Smooth muscle cell (in vitro differentiated cells): Measurements from ENCODE around the gene SRPX2. TPM values are rescaled to one million over a fixed set of nuclear protein-coding genes. Genes with fewer than 3 reads are reported as not detected.

Experiments used
- DNase-seq: peaks from one replicate; lab custom pipeline; 2025; ENCODE audit not compliant: unreplicated experiment; lab: John Stamatoyannopoulos, UW
- H2AFZ ChIP-seq: fragments of 200-600 bp; sonication (generic); 2 replicates; pipeline ENCODE4 v1.6.0; 2016; ENCODE audit warnings: antibody characterized with exemption, low read depth, mild to moderate bottlenecking
- H3F3A ChIP-seq: fragments of 200-600 bp; sonication (generic); 2 replicates; pipeline ENCODE4 v1.6.0; 2017; ENCODE audit warnings: antibody characterized with exemption, low read depth
- H3K27ac ChIP-seq: fragments of 200-600 bp; sonication (generic); 2 replicates; pipeline ENCODE4 v1.5.1; 2016; ENCODE audit warnings: low read depth, mild to moderate bottlenecking
- H3K27me3 ChIP-seq: fragments of 200-600 bp; sonication (generic); 2 replicates; pipeline ENCODE4 v1.6.1; 2016; ENCODE audit warnings: low read depth, mild to moderate bottlenecking
- H3K36me3 ChIP-seq: fragments of 200-600 bp; sonication (generic); 2 replicates; pipeline ENCODE4 v1.5.1; 2016; ENCODE audit warnings: low read depth
- H3K4me1 ChIP-seq: fragments of 200-600 bp; sonication (generic); 2 replicates; pipeline ENCODE4 v1.5.1; 2016; ENCODE audit warnings: low read depth
- H3K4me2 ChIP-seq: fragments of 200-600 bp; sonication (generic); 2 replicates; pipeline ENCODE4 v1.6.0; 2016; ENCODE audit warnings: mild to moderate bottlenecking
- H3K4me3 ChIP-seq: fragments of 200-600 bp; sonication (generic); 2 replicates; pipeline ENCODE4 v1.5.1; 2016; ENCODE audit warnings: mild to moderate bottlenecking
- H3K79me2 ChIP-seq: fragments of 200-600 bp; sonication (generic); 2 replicates; pipeline ENCODE4 v1.6.0; 2016; ENCODE audit warnings: low read depth, mild to moderate bottlenecking
- H3K9ac ChIP-seq: fragments of 200-600 bp; sonication (generic); 2 replicates; pipeline ENCODE4 v1.6.0; 2016; ENCODE audit warnings: low read depth
- H3K9me3 ChIP-seq: fragments of 200-600 bp; sonication (generic); replicated peaks from 2 replicates; pipeline ENCODE4 v1.5.1; 2016; ENCODE audit warnings: low read depth
- H4K20me1 ChIP-seq: fragments of 200-600 bp; sonication (generic); 2 replicates; pipeline ENCODE4 v1.6.0; 2016; ENCODE audit warnings: low read depth
- WGBS: methylation state at CpG from one replicate; pipeline ENCODE4 v1.1.7; 2016; ENCODE audit warnings: low lambda C conversion rate; 5-methylcytosine and 5-hydroxymethylcytosine counted together
- polyA plus RNA-seq: library from polyadenylated mRNA; unstranded; fragments of >200 nt; fragmentation: Nextera tagmentation; extraction: Ambion mirVana; gene quantifications from 2 replicates; pipeline ENCODE4 v1.2.1, GENCODE V29; 2016
- total RNA-seq: library from RNA; depleted of rRNA; stranded (reverse); fragments of >200 nt; gene quantifications from 2 replicates; pipeline ENCODE4 v1.2.3, GENCODE V29; 2014
- TF ChIP-seq, protein P1 (sequence below): fragments of 200-600 bp; sonication (generic); IDR thresholded peaks from 2 replicates; pipeline ENCODE4 v1.5.1; 2017; ENCODE audit warnings: borderline replicate concordance, mild to moderate bottlenecking, antibody characterized with exemption; ENCODE audit not compliant: insufficient read depth, poor library complexity, severe bottlenecking

SRPX2 gene
- total and polyA plus RNA-seq, 2 experiments from 2014 or later, result 118 to 215 TPM

DNA sequence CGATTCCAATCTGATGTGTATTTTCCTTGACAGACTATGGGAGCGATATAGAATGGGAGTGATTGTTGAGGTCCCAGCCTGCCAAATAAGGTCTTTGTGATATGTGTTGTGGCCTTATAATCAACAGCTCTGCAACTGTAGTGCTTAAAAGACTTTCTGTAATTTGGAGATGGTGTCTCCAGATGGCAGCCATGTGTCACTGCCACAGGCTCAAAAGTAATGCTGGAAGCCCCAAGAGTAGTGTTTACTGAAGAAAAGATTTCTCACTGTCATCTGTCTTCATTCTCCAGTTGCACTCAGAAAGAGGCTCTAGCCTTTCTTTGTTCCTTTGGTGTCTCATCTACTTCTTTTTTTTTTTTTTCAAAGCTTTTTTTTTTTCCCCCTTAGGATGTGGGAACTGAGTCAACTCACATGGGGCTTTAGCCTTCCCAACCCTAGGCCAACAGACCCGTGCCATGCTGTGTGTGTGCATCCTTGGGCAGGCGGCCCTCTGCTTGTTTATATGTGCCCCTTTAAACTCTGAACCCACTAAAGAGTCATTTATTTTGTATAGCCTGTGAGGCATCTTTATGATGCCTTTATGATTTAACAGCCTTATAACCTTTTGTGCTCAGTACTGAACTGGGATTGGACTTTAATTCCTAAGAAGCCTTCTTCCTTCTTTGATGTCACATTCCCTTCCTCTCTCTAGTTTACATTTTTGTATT is 15.6 kb downstream of the SRPX2 start:
- TF ChIP-seq, protein P1, sequence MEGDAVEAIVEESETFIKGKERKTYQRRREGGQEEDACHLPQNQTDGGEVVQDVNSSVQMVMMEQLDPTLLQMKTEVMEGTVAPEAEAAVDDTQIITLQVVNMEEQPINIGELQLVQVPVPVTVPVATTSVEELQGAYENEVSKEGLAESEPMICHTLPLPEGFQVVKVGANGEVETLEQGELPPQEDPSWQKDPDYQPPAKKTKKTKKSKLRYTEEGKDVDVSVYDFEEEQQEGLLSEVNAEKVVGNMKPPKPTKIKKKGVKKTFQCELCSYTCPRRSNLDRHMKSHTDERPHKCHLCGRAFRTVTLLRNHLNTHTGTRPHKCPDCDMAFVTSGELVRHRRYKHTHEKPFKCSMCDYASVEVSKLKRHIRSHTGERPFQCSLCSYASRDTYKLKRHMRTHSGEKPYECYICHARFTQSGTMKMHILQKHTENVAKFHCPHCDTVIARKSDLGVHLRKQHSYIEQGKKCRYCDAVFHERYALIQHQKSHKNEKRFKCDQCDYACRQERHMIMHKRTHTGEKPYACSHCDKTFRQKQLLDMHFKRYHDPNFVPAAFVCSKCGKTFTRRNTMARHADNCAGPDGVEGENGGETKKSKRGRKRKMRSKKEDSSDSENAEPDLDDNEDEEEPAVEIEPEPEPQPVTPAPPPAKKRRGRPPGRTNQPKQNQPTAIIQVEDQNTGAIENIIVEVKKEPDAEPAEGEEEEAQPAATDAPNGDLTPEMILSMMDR, result no peak
- Histone ChIP-seq H2AFZ (no peak overlapping the region), H3K4me3 (no peak overlapping the region), H3K27me3 (no peaks in the 10 kb centered on the region), H3K79me2 (peaks cover 7% of the 10 kb centered on the region), H3K9ac (no peak overlapping the region), H3K36me3 (no peaks in the 10 kb centered on the region), H3K4me1 (no peaks in the 10 kb centered on the region), H3F3A (no peaks in the 10 kb centered on the region), H3K4me2 (peak overlapping the region; percentile 43), H3K9me3 (no peaks in the 10 kb centered on the region), H3K27ac (peak overlapping the region; percentile 34), H4K20me1 (no peaks in the 10 kb centered on the region)
- 70% methylated on average over 4 of the region's 4 CpGs for WGBS
- DNase-seq, result no peak

DNA sequence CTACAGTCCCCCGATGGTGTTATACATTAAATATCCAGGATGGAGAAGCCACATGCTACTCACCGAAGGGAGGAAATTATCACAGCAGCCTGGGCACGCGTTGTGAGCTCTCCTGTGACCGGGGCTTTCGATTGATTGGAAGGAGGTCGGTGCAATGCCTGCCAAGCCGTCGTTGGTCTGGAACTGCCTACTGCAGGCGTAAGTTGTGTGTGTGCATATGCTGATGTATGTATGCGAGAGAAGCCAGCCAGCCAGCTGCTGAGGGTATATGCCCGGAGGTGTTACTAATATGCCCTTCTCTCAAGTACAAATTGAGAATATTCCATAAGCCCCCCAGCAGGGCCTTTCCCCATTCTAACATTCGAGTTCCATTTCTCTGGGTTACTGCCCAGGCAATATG is 18.2 kb downstream of the SRPX2 start:
- Histone ChIP-seq H3K4me2 (no peak overlapping the region), H3K9ac (no peak overlapping the region), H3K4me3 (no peak overlapping the region), H2AFZ (no peak overlapping the region), H3K4me1 (no peaks in the 10 kb centered on the region), H3K79me2 (no peaks in the 10 kb centered on the region), H3K27me3 (no peaks in the 10 kb centered on the region), H3K9me3 (no peaks in the 10 kb centered on the region), H4K20me1 (no peaks in the 10 kb centered on the region), H3F3A (no peaks in the 10 kb centered on the region), H3K36me3 (peaks cover 4% of the 10 kb centered on the region), H3K27ac (no peak overlapping the region)
- 85% methylated on average over 13 of the region's 13 CpGs for WGBS
- DNase-seq, result no peak
- TF ChIP-seq, protein P1, result no peak

DNA sequence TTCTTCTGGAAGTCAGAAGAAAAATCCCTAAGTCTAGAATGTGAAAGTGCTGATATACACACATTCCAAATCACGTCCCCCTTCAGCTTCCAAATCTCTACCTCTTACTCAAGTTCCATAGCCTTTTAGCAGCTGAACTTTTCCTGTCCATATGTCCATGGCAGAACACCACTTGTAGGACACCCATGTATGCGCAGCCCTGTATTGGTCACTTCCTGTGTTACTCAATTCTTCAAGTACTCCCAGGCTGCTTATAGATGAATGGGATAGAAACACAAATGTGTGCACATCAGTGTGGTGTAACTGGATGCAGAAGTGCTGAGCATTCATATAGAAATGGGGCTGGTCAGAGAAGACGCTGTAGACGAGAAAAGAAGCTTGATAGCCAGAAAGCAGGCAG is 18.8 kb downstream of the SRPX2 start:
- no peak overlapping the region for H3K27ac ChIP-seq
- H3K27me3 ChIP-seq, result no peaks in the 10 kb centered on the region

More for the DNA sequence above, 18.8 kb downstream of the SRPX2 start:
- WGBS, result 81% methylated on average over 4 of the region's 4 CpGs
- Histone ChIP-seq H3K9me3 (no peaks in the 10 kb centered on the region), H3K36me3 (peaks cover 4% of the 10 kb centered on the region), H2AFZ (no peak overlapping the region), H3K9ac (no peak overlapping the region), H3F3A (no peaks in the 10 kb centered on the region), H3K4me3 (no peak overlapping the region), H3K4me1 (no peaks in the 10 kb centered on the region), H3K4me2 (no peak overlapping the region), H3K79me2 (no peaks in the 10 kb centered on the region), H4K20me1 (no peaks in the 10 kb centered on the region)
- TF ChIP-seq, protein P1, result no peak
- no peak for DNase-seq
